NCI-H146 (cell line): ENCODE measurements around the gene KPNB1.

Experiments used
- DNase-seq: peaks from one replicate; lab custom pipeline; 2025; lab: John Stamatoyannopoulos, UW

KPNB1 gene

GRCh38 chr17:47649153-47649971 is at the start of gene KPNB1:
KPNB1 (plus strand) TSS chr17:47649919; CDS start chr17:47650245, 326 bp downstream.
- DNase-seq: peak; percentile 99

DNA sequence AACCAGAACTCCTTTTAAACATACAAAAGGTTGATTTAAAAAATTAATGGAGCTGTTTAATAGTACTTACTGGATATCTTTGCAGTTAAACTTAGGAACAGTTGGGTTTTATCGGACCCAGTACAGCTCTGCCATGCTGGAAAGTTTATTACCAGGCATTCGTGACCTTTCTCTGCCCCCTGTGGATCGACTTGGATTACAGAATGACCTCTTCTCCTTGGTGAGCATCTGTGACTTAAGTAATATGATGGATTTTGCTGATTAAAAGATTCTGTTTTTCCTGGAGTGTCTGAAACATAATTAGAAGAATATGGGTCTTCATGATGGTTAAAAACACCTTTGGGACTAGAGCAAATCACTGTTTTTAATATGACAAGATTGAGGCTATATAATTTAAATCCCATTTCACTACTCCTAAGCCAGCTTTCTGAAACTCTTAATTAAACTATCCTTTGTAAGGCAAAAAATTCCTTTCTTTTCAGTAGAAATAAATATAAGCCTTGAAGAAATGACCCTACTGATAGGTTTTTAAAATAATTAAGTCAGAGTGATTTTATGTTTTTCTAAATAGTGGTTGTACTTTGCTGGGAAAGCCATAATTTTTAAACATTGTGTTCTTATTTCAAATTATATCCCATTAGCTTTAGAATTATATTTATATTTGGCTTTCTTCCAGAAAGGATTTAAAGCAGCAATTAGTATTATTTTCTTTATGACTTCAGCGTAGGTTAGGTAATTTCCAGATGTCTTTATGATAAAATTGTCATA is 45.7 kb upstream of the KPNB1 start:
- DNase-seq: peak; percentile 41

- peak; percentile 86 for DNase-seq
Measured at GRCh38 chr17:47604598-47604927, 45.2 kb upstream of the KPNB1 start.

GRCh38 chr17:47605011-47605410 is 44.7 kb upstream of the KPNB1 start:
- no peak for DNase-seq

DNA sequence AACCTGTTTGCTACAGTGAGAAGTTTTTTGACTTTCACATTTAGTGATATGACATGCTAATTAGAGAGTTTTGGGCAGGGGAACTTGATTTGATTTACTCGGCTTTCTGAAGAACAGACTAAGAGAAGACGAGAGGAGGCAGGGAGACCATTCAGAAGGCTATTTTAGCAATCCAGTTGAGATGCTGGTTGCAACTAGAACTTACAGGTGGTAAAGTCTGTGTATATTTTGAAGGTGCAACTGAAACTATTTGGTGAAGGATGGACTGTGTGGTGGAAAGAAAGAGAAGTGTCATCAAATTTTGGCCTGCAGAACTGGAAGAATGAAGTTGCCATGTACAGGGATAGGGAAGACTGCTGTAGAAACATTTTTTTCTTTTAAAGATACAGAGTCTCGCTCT is 42.2 kb upstream of the KPNB1 start:
- DNase-seq: no peak

- DNase-seq: no peak
Measured at GRCh38 chr17:47611372-47612350, 38.1 kb upstream of the KPNB1 start.

- DNase-seq: peak; percentile 55
Measured at GRCh38 chr17:47615766-47616424, 33.8 kb upstream of the KPNB1 start.

- DNase-seq: no peak
Measured at GRCh38 chr17:47618410-47618809, 31.3 kb upstream of the KPNB1 start.

- DNase-seq: peak; percentile 96
Measured at GRCh38 chr17:47620503-47621245, 29.0 kb upstream of the KPNB1 start.

- DNase-seq: peak; percentile 17
Measured at GRCh38 chr17:47621293-47622179, 28.2 kb upstream of the KPNB1 start.

- no peak for DNase-seq
Measured at GRCh38 chr17:47622180-47622549, 27.6 kb upstream of the KPNB1 start.

- peak; percentile 39 for DNase-seq
Measured at GRCh38 chr17:47624727-47625068, 25.0 kb upstream of the KPNB1 start.

DNA sequence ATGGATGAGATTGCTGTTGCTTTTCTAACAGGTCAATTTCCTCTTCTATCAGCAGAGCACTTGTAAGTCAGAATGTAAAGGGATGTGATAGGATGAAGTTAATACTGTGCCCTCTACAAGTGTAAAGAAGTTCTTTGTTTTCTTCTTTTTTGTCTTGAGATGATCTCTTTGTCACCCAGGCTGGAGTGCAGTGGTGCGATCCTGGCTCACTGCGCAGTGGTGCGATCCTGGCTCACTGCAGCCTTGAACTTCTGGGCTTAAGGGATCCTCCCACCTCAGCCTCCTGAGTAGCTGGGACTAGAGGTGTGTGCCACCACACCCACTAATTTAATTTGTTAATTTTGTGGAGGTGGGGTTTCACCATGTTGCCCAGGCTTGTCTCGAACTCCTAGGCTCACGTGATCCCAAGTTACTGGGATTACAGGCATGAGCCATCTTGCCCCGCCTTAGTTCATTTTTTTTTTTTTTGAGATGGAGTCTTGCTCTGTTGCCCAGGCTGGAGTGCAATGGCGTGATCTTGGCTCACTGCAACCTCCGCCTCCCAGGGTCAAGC is 21.6 kb upstream of the KPNB1 start:
- no peak for DNase-seq

- DNase-seq: no peak
Measured at GRCh38 chr17:47629826-47630225, 19.9 kb upstream of the KPNB1 start.

GRCh38 chr17:47630614-47631013 is 19.1 kb upstream of the KPNB1 start:
- DNase-seq: no peak

DNA sequence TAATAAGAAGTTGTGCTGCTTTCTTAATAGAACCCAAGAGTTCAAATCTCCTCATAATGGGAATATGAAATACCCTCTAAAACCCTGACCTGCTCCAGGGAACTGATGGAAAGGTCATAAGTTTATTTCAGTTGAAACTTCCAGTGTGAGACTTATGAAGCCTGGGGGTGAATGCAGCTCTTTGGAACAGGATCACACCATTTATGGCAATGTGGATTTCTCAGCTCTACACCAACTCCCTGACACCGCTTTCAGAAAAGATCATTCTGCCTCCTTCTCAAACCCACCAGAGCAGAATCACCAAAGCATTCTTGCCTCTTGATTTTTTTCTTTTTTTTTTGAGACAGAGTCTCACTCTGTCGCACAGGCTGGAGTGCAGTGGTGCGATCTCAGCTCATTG is 16.7 kb upstream of the KPNB1 start:
- no peak for DNase-seq

- no peak for DNase-seq
Measured at GRCh38 chr17:47633996-47634395, 15.7 kb upstream of the KPNB1 start.

GRCh38 chr17:47634870-47635269 is 14.8 kb upstream of the KPNB1 start:
- no peak for DNase-seq

DNA sequence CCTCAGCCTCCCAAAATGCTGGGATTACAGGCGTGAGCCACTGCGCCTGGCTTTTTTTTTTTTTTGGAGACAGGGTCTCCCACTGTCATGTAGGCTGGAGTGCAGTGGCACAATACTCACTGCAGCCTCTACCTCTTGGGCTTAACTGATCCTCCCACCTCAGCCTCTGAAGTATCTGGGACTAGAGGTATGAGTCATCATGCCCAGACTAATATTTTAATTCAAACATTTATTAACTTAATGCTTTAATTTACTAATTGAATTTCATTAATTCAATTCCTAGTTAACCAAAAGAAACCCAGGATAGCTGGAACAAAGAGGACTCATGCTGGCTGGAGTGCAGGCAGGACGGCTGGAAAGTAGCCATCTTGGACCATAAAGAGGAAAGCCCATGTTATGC is 14.0 kb upstream of the KPNB1 start:
- DNase-seq: no peak
